Left renal cortex interstitium (tissue), 4 donors: Measurements from ENCODE around the gene CBR1. TPM values are rescaled to one million over a fixed set of nuclear protein-coding genes. Genes with fewer than 3 reads are reported as not detected.

Source experiments
- DNase-seq, 4 donors: peaks; one replicate each; pipeline ENCODE4 v3.0.0-alpha.2; 2013; ENCODE audit warnings: low read depth in 4 of 4, low spot score in 2 of 4, missing footprints in 1 of 4
- polyA plus RNA-seq, 4 donors: library from polyadenylated mRNA; unstranded; fragments of 120-200 nt; gene quantifications; one replicate each; pipeline ENCODE4 v1.2.1, GENCODE V29; 2013; ENCODE audit not compliant: insufficient read length in 4 of 4

The CBR1 gene
- polyA plus RNA-seq, 4 donors, result 59.4 to 77.0 (median 64.8) TPM

GRCh38 chr21:36111238-36111637 is 41.4 kb downstream of the CBR1 start:
- no peak for DNase-seq

GRCh38 chr21:36113647-36114428 is 44.0 kb downstream of the CBR1 start:
- DNase-seq, result no peak

GRCh38 chr21:36115138-36115730 is 45.4 kb downstream of the CBR1 start:
- no peak for DNase-seq

GRCh38 chr21:36117286-36117741 is 47.5 kb downstream of the CBR1 start:
- no peak for DNase-seq

- no peak for DNase-seq
Measured at GRCh38 chr21:36120304-36120888, 50.6 kb downstream of the CBR1 start.

Other genes starting within 250 kb of the CBR1 start
- gene SETD4, start 9.5 kb upstream of the CBR1 start, polyA plus RNA-seq, result 10 to 100 TPM; 26.3 to 49.9 (median 35.4) TPM
- gene CBR3, start 65.1 kb downstream of the CBR1 start, polyA plus RNA-seq, result 1 to 10 TPM; 1.2 to 2.2 (median 1.6) TPM
- 1 to 10 TPM; 5.2 to 8.2 (median 6.1) TPM for gene DOP1B, start 86.8 kb downstream of the CBR1 start, polyA plus RNA-seq